ENCODE results near the gene RPLP2.

DNA sequence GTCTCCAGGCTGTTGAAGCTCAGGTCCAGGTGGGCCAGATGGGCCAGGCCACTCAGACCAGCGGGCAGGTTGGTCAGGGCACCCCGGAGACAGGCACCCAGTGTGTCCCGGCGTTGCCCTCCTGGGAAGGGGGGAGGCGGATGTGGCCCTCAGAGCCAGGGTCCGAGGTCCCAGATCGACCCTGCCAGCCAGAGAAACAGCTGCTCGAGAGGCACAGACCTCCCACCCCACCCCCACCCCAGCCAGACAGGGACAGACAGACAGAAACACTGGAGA lies 6.4 kb upstream of the RPLP2 start:
- TF ChIP-seq ZNF274 (IDR thresholded peaks at IDR 0.05; ENCODE audit: low read depth, low read length) (no peak), YY1 (IDR thresholded peaks at IDR 0.05; ENCODE audit: insufficient read depth, insufficient read length) (no peak), SUZ12 (IDR thresholded peaks at IDR 0.05; ENCODE audit: extremely low read depth, insufficient read depth, insufficient read length) (no peak)

All from NT2/D1 (cell line).